HG03045 (cell line): Measurements from ENCODE around the gene NCMAP.
"Not testable (repeated sequence)": the region's sequence is repeated elsewhere in the genome, so short reads cannot be mapped to it uniquely, and the experiment has no call there.

Experiments
- ATAC-seq: cut with Tn5 transposase; IDR thresholded peaks from one replicate; pipeline ENCODE4 v1.9.1; 2021; ENCODE audit warnings: mild to moderate bottlenecking, moderate library complexity; ENCODE audit not compliant: unreplicated experiment

The NCMAP gene, protein sequence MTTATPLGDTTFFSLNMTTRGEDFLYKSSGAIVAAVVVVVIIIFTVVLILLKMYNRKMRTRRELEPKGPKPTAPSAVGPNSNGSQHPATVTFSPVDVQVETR

DNA sequence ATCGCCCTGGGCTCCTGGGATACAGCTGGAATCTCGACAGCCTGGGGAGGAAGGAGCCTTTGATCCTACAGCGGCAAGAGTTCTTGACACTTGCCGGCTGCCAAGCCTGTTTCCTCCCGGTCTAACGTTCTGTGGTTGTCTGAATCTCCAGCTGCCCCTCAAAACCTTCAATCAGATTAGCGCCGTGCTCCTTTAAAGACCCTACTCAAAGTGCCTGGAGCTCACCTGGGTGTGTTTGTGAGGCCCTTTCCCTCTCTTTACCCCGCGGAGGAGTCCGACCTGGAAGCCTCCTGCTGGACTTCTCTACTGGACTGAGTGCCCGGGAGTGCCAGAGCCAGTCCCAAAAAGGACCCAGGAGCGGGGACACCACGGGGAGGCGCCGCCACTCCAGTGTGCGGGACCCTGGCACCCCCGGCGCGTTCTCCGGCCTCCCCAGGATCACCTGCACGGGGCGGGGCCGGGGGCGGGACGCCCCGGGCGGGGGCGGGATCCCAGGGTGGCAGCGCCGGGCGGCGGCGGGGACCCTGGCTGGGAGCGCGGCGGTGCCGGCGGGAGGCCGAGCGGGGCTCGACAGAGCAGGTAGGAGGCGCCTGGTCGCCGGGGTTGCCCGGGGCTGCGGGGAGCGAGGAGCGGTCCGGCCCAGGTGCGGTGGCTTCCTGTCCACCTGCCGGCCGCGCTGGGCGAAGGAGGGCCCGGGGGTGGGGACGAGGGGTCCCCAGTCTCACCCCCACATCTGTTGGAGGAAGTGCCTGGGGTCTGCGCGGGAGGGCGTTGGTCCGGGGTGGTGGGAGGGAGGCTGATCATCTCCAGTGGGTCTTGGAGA, at the start of gene NCMAP:
NCMAP (plus strand) TSS at position 497 of the 823 bp plus-strand sequence. CDS start 39,344 bp downstream, outside the sequence.
- no peak for ATAC-seq

DNA sequence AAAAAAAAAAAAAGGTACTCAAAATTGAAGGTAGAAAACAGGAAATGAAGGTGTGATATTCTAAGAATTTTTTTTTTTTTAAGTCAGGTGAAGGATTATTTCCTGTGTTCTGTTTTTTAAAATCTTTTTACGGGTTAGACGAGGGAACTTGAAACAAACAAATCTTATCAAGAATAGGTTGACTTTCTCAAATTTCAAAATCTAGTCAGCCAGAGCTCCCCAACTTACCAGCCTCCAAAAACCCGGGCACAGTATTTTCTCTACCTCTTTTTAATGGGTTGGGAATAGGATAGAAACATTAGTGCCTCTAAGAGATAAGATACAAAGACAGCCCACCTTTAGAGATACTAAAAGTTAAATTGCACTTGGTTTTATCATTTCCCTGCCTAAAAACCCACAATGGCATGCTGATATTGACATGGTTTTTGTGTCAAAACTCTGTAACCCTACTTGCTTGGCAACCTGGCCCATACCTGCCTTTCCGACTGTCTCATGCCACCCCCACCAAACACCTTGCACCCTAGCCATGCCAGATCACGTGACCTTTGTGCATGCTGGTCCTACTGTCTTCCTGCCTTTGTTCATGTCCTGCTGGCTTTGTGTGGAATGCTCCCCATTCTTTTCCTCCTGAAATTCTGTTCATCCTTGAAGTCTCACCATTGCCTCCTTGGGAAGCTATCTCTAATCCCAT, 49.1 kb upstream of the NCMAP start:
- no peak for ATAC-seq

DNA sequence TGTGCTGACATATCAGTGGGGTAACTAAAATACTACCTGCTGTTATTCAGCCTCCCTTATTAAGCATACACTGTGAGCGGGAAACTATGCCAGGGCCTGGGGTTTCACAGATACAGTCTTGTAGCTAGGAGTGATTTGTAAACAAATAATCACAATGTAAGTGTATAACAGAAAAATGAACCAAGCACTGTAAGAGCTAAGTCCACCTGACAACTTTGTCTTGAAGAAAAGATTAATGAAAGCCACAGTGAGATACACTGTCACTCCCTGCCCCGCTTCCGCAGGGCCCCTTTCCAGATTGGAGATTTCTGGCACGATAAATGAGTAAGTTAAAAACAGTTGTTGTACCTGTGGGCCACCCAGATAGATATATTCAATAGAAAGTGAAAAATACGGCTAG, 48.5 kb upstream of the NCMAP start:
- no peak for ATAC-seq

DNA sequence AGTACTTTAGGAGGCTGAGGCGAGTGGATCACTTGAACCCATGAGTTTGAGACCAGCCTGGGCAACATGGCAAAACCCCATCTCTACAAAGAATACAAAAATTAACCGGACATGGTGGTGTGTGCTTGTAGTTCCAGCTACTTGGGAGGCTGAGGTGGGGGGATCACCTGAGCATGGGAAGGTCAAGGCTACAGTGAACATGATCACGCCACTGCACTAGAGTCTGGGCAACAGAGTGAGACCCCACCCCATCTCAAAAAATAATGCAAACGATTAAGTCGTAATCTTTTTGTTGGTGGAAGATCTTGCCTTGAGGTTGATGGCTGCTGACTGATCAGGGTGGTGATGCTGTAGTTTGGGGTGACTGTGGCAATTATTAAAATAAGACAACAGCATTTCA, 47.0 kb upstream of the NCMAP start:
- ATAC-seq = no peak

DNA sequence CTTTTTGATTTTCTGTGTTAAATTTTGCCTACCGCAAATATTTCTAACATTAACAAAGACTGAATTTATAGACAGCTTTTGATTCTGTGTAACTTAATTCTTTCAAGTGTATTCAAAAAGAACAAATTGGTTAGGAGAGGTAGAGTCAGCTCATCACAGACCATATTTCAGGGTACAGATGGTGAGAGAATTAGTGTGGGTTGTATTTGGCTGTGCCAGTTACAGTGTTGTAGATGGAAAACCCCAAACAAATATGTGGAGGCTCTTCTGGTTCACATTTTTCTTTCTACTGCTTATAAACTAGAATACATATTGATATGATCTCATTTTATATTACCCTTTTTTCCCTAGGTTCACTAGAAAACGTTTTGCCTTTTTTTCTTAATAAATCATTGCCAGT, 42.2 kb upstream of the NCMAP start:
- no peak for ATAC-seq

DNA sequence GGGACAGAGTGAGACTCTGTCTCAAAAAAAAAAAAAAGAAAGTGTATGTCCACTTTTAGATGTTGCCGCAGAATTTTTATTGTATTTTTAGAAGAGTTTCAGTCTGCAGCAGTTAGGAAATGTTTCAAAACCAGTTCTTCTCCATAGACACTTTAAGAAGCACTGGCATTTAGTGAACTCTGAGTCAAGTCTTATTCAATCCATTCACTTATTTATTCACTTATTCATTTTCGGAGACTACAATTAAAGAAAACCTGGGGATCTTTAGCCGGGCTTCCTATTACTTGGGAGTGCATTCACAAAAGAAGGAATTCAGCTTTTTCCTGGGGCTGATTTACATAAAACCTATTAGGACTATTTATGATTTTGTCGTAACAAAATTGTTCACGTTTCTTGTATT, 40.9 kb upstream of the NCMAP start:
- no peak for ATAC-seq

DNA sequence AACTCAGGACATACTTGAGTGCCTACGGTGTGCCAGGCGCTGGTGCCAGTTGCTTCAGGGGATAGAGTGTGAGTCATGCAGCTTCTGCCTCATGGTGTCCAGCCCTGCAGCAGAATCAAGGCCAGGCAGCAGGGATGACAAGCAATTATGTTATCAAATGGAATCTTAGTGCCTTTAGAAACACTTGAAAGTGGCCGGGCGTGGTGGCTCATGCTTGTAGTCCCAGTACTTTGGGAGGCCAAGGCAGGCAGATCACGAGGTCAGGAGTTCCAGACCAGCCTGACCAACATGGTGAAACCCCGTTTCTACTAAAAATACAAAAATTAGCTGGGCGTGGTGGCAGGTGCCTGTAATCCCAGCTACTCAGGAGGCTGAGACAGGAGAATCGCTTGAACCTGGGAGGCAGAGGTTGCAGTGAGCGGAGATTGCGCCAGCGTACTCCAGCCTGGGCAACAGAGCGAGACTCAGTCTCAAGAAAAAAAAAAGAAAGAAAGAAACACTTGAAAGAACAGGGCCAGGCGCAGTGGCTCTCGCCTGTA, 40.1 kb upstream of the NCMAP start:
- not testable (repeated sequence) for ATAC-seq

DNA sequence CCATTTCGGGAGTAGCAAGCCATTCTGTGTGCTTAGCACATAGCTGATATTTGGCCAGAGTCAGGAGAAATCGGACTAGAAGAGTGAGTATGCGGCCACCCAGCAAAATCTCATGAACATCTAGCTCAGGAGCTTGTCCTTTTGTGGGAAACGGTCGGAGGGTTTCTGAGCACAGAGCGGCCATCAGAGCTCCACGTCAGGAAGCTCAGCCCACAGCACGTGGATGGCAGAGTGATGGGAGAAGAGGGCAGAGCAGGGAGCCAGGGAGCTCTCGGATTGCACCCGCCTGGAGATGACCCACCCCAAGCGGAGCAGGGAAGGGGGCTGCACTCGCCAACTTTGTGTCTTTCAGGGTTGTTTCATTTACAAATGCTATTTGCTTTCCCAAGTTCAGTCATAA, 39.4 kb upstream of the NCMAP start:
- no peak for ATAC-seq

DNA sequence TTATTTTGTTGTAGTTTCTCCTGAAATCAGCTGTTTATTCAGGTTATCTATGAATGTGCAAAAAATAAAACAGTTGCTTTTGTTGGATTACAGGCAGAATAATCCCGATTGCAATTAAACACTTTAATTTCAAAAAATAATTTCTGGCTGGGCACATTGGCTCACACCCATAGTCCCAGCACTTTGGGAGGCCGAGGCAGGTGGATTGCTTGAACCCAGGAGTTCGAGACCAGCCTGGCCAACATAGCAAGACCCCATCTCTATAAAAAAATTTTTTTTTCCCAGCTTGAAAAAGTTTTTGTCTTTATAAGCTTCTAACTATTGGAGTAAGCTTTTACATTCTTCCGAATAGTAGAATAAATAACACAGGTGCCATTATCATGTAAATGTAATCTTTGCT, 38.0 kb upstream of the NCMAP start:
- ATAC-seq = no peak

DNA sequence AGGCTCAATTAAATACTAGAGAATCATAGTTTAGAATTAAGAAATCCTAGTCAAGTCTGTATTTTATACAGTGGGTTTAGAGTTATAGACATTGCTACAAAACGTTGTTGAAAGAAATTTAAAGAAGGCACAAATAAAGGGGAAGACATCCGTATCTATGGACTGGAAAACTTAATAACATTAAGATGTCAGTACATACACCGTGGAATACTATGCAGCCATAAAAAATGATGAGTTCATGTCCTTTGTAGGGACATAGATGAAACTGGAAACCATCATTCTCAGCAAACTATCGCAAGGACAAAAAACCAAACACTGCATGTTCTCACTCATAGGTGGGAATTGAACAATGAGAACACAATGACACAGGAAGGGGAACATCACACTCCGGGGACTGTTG, 35.6 kb upstream of the NCMAP start:
- not testable (repeated sequence) for ATAC-seq

DNA sequence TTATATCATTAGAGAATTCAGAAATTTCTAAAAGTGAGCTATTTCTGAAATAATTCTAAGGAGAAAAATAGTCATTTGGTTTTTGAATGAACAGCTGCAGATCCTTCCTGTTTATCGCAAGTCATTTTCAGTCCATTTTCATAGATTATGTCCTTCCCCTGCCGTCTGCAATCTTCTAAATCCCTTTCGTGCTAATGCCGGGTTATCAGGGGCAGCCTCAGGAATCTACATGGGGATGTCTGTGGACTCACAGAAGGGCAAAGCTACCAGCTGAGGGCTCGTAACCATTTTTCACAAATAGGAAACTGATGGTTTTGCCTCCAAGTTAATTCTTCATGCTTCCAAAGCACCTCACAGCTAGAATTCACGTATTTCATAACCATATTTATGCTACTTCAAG, 30.3 kb upstream of the NCMAP start:
- ATAC-seq = no peak

DNA sequence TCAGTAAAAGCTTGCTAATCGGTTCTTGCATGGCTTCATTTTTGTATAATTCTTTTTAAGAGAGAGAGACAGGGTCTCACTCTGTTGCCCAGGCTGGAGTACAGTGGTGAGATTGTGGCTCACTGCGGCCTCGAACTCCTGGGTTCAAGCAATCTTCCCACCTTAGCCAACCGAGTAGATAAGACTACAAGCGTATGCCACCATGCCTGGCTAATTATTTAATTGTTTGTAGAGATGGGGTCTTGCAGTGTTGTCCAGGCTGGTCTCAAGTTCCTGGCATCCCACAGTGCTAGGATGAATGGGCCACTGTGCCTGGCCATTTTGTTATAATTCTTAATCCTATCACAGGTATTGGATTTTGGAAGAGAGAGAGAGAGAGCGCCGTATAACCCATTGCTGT, 29.8 kb upstream of the NCMAP start:
- no peak for ATAC-seq

DNA sequence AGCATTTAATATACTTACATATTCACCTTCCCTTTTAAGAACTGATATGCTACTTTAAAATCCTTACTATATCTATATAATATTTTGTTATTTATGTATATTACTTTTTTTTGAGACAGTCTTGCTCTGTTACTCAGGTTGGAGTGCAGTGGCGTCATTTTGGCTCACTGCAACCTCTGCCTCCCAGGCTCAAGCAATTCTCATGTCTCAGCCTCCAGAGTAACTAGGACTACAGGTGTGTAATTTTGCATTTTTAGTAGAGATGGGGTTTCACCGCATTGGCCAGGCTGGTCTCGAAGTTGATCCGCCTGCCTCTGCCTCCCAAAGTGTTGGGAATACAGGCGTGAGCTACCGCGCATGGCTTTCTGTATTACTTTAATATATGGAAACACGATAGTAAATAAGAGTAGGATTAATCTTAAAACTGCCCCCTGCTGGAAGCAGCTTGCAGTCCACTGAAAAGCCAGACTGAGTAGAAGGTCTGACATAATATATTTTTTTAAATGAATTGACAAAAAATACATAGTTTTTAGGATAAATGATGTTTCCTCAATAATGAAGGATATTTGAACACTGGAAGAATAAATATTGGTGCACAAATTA, 28.8 kb upstream of the NCMAP start:
- ATAC-seq = no peak

DNA sequence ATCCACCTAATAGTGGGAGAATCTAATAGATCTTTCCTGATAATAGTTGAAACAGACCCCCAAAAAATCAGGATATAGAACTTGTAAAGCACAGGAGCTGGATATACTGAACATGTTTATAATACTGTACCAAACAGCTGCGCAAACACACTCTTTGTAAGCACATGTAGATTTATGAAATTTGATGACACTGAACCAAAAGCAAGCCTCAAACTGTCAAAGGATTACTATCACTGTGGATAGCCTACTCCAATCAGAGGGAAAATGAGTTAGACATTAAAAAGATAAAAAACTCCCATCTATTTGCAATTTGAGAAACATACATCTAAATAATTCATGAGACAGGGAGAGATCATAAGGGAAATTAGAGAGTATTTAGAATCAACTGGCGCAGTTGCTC, 27.1 kb upstream of the NCMAP start:
- no peak for ATAC-seq

DNA sequence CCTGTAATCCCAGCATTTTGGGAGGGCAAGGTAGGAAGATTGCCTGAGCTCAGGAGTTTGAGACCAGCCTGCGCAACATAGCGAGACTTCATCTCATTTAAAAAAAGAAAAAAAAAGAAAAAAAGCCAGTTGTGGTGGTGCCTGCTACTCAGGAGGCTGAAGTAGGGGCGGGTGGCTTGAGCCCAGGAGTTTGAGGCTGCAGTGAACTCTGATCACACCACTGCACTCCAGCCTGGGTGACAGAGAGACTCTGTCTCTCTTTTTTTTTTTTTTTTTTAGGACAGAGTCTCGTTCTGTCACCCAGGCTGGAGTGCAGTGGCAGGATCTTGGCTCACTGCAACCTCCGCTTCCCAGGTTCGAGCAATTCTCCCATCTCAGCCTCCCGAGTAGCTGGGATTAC, 26.6 kb upstream of the NCMAP start:
- not testable (repeated sequence) for ATAC-seq

DNA sequence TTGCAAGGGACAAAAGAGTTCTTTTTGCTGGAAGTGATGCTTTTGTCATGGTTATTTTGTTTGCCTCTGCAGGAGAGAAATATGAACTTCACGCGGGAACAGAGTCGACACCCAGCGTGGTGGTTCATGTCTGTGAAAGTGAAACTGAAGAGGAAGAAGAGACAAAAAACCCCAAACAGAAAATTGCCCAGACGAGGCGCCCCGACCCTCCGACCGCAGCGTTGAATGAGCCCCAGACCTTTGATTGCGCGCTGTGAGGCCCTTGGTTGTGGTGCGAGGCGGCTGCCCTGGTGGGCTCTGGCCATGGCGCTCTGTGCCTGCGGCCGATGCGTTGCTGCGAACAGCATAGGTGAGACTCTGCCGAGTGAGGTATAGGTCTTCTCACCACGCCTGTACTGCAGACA, 20.9 kb upstream of the NCMAP start:
- no peak for ATAC-seq

DNA sequence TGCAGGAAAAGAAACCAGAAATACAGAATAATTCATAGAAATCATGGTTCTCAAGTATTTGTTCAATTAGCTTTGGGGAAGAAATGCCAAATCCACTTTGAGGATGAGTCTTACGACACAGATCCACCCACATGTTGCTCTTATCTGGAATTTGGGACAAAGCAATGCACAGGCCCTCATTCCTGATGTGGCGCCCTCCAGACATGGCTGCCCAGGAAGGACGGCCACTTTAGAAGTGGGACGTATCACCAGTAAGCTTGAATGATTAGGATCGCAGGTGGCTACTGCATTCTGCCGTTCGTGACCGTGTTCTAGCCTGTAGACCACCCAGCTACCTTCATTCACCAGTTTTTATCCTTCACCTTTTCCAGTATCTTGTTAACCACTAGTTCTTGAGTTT, 20.1 kb upstream of the NCMAP start:
- ATAC-seq = no peak

DNA sequence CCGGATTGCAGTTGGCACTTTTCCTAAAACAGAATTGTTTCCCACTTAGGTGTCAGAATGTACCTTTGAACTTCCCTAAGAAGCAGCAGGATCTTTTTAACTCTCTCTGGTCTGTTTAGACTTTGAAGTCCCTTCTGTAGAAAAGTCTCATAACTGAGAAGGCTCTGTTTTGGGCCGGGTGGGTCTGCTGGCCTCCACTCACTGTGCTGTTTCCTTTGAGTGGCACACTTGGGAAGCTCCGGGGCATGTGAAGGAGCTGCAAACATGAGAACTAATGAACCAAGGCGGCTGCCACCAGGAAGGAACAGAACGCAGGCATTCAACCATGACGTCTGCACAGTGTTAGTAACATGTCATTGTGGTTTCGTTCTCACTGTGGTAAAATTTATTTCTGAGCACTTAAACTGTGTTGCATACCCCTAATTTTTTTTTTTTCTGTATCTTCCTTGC, 19.5 kb upstream of the NCMAP start:
- peak; percentile 69 for ATAC-seq

DNA sequence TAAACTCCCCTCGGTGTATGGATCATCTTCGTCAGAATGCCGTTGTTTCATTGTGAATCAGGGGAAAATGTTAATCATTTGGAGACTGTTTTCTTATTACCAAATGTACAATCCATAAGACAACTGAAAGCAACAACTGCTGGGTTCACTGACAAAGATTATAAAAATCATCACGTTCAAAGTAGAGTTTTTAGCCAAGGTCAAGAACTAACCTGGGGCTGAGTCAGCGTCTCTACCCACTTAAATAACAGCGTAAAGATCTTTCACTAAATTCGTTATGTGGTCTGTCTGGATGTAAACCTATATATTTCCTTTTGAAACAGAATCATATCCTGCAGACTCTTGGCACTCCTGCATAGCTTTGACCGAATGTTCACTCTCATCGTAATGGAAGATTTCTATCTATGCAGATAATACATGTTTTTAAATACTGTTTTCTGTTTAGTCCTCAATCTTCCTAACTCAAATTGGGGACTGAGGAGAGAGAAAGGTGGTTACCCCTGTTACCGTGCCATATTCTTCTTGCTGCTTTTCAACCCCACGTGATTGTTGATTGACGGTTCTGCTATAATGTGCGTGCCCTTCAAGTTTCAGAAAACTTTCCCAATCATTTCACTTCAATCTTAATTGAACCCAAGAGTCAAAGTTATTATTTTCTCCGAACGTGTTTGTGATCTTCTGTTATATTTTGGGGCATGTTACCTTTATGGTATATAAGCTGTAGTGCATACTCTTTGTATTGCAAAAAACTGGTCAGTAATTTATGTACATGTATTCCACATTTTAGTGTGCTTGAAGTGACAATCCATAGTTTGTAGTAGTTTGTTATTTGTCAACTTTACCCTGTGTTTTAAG, 15.6 kb upstream of the NCMAP start:
- no peak for ATAC-seq

DNA sequence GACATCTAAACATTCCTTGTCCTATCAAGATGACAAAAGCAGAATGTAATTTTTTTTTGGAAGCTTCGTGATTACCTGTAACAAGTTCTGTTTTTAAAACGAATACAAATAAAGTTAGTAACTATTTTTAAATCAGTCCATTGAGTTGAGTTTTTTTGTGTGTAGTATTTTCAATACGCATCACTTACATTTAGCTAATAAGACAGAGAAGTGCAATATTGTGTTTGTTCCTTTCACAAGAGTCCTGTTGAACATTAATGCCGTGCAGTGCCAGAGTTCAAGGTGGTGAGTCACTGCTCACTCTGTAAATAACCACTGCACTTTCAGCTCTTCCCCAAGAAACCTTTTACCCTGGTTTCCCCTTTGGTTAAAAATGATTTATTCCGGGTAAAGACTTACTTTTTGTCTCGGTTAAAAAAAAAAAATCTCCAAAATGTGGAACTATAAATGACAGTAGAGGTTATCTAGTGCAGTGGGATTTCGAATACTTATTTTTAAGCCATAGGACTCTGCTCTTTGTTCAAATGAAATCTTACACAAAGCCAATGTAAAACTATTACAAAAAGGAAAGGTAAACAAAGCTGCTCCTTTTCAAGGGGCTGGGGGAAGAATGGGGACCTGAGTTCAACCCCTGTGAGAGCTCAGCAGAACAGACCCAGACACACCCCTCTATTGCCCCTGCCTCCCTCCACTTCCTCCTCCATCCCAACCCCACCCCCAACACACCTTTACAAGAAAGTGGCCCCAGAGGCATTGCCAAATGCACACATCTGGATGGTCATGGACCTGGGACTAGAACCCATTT, 14.8 kb upstream of the NCMAP start:
- no peak for ATAC-seq
